ENCODE data around the gene GALNT18. TPM values are rescaled to one million over a fixed set of nuclear protein-coding genes. Genes with fewer than 3 reads are reported as not detected.

Gene GALNT18
- total RNA-seq, 1 donor from 2014 or later, result 76.9 TPM

- no peak for TF ChIP-seq CTCF (IDR thresholded peaks at IDR 0.05; ENCODE audit: partially characterized antibody, unreplicated experiment)
- H3K4me3 Mint-ChIP-seq (ENCODE audit: unreplicated experiment), result no peak overlapping the region
- peaks cover 8% of the 10 kb centered on the region for H3K4me1 Mint-ChIP-seq (ENCODE audit: low read depth, unreplicated experiment)
- no peak overlapping the region for H3K27ac Mint-ChIP-seq (ENCODE audit: unreplicated experiment)
- H3K36me3 Mint-ChIP-seq (ENCODE audit: unreplicated experiment), result peaks cover 4% of the 10 kb centered on the region
- peaks cover 1% of the 10 kb centered on the region for H3K27me3 Mint-ChIP-seq (ENCODE audit: unreplicated experiment)
- DNase-seq, result no peak
- H3K9me3 Mint-ChIP-seq (ENCODE audit: unreplicated experiment), result peaks cover 3% of the 10 kb centered on the region
Observed at GRCh38 chr11:11308249-11308648, 313.6 kb downstream of the GALNT18 start.

- Mint-ChIP-seq H3K4me1 (ENCODE audit: low read depth, unreplicated experiment) (peaks cover 8% of the 10 kb centered on the region), H3K36me3 (ENCODE audit: unreplicated experiment) (peaks cover 4% of the 10 kb centered on the region), H3K9me3 (ENCODE audit: unreplicated experiment) (peaks cover 1% of the 10 kb centered on the region), H3K4me3 (ENCODE audit: unreplicated experiment) (no peak overlapping the region), H3K27me3 (ENCODE audit: unreplicated experiment) (peaks cover 4% of the 10 kb centered on the region), H3K27ac (ENCODE audit: unreplicated experiment) (no peak overlapping the region)
- TF ChIP-seq CTCF (IDR thresholded peaks at IDR 0.05; ENCODE audit: partially characterized antibody, unreplicated experiment), result no peak
- DNase-seq, result no peak
Observed at GRCh38 chr11:11306855-11307254, 314.9 kb downstream of the GALNT18 start.

GRCh38 chr11:11304550-11304949 is 317.3 kb downstream of the GALNT18 start:
- Mint-ChIP-seq H3K9me3 (ENCODE audit: unreplicated experiment) (peaks cover 3% of the 10 kb centered on the region), H3K4me3 (ENCODE audit: unreplicated experiment) (no peak overlapping the region), H3K27ac (ENCODE audit: unreplicated experiment) (no peak overlapping the region), H3K27me3 (ENCODE audit: unreplicated experiment) (peaks cover 8% of the 10 kb centered on the region), H3K36me3 (ENCODE audit: unreplicated experiment) (peaks cover 4% of the 10 kb centered on the region), H3K4me1 (ENCODE audit: low read depth, unreplicated experiment) (peaks cover 8% of the 10 kb centered on the region)
- no peak for DNase-seq
- TF ChIP-seq CTCF (IDR thresholded peaks at IDR 0.05; ENCODE audit: partially characterized antibody, unreplicated experiment), result no peak

GRCh38 chr11:11302565-11302964 is 319.2 kb downstream of the GALNT18 start:
- no peak for TF ChIP-seq CTCF (IDR thresholded peaks at IDR 0.05; ENCODE audit: partially characterized antibody, unreplicated experiment)
- Mint-ChIP-seq H3K27me3 (ENCODE audit: unreplicated experiment) (peaks cover 10% of the 10 kb centered on the region), H3K4me1 (ENCODE audit: low read depth, unreplicated experiment) (peaks cover 13% of the 10 kb centered on the region), H3K4me3 (ENCODE audit: unreplicated experiment) (no peak overlapping the region), H3K36me3 (ENCODE audit: unreplicated experiment) (peaks cover 4% of the 10 kb centered on the region), H3K27ac (ENCODE audit: unreplicated experiment) (no peak overlapping the region), H3K9me3 (ENCODE audit: unreplicated experiment) (peaks cover 3% of the 10 kb centered on the region)
- DNase-seq, result no peak

- no peak for TF ChIP-seq CTCF (IDR thresholded peaks at IDR 0.05; ENCODE audit: partially characterized antibody, unreplicated experiment)
- H3K36me3 Mint-ChIP-seq (ENCODE audit: unreplicated experiment), result peaks cover 4% of the 10 kb centered on the region
- DNase-seq, result no peak
- H3K27ac Mint-ChIP-seq (ENCODE audit: unreplicated experiment), result no peak overlapping the region
- H3K4me3 Mint-ChIP-seq (ENCODE audit: unreplicated experiment), result no peak overlapping the region
- peaks cover 10% of the 10 kb centered on the region for H3K27me3 Mint-ChIP-seq (ENCODE audit: unreplicated experiment)
- peaks cover 7% of the 10 kb centered on the region for H3K4me1 Mint-ChIP-seq (ENCODE audit: low read depth, unreplicated experiment)
- H3K9me3 Mint-ChIP-seq (ENCODE audit: unreplicated experiment), result peaks cover 2% of the 10 kb centered on the region
Observed at GRCh38 chr11:11301212-11301611, 320.6 kb downstream of the GALNT18 start.
